Measurements from ENCODE around the gene MICOS13.

MICOS13 gene

GRCh38 chr19:5718037-5718578 is 37.8 kb upstream of the MICOS13 start:
- no peak for FAIRE-seq
- no peak for DNase-seq (ENCODE audit: insufficient read length, low spot score)
- TF ChIP-seq CTCF (IDR thresholded peaks at IDR 0.05; ENCODE audit: insufficient read depth, missing control alignments), result no peak

GRCh38 chr19:5717215-5717935 is 37.1 kb upstream of the MICOS13 start:
- TF ChIP-seq CTCF (IDR thresholded peaks at IDR 0.05; ENCODE audit: insufficient read depth, missing control alignments), result no peak
- FAIRE-seq (no peak), DNase-seq (ENCODE audit: insufficient read length, low spot score) (no peak)

- FAIRE-seq (no peak), DNase-seq (ENCODE audit: insufficient read length, low spot score) (no peak)
- TF ChIP-seq CTCF (IDR thresholded peaks at IDR 0.05; ENCODE audit: insufficient read depth, missing control alignments), result no peak
These were observed 34.5 kb upstream of the MICOS13 start for GRCh38 chr19:5714816-5715215.

GRCh38 chr19:5713228-5713627 is 32.9 kb upstream of the MICOS13 start:
- FAIRE-seq, result no peak
- TF ChIP-seq CTCF (IDR thresholded peaks at IDR 0.05; ENCODE audit: insufficient read depth, missing control alignments), result no peak
- no peak for DNase-seq (ENCODE audit: insufficient read length, low spot score)

GRCh38 chr19:5711713-5712161 is 31.4 kb upstream of the MICOS13 start:
- no peak for TF ChIP-seq CTCF (IDR thresholded peaks at IDR 0.05; ENCODE audit: insufficient read depth, missing control alignments)
- no peak for DNase-seq (ENCODE audit: insufficient read length, low spot score)
- FAIRE-seq, result no peak

GRCh38 chr19:5711025-5711424 is 30.7 kb upstream of the MICOS13 start:
- TF ChIP-seq CTCF (IDR thresholded peaks at IDR 0.05; ENCODE audit: insufficient read depth, missing control alignments), result no peak
- no peak for DNase-seq (ENCODE audit: insufficient read length, low spot score)
- FAIRE-seq, result no peak

Measured in D721Med (cell line).